Heart right ventricle (tissue), 16 donors: ENCODE results near the gene FGF14. TPM values are rescaled to one million over a fixed set of nuclear protein-coding genes. Genes with fewer than 3 reads are reported as not detected.

ENCODE experiments used
- ATAC-seq, 8 donors: fragments of 200-7000 bp; cut with Tn5 transposase; one replicate each; pipeline ENCODE4 v1.9.1; 2020; ENCODE audit warnings: mild to moderate bottlenecking in 8 of 8, moderate library complexity in 8 of 8, moderate number of reproducible peaks in 1 of 8
- DNase-seq, 2 donors: peaks; one replicate each; pipeline ENCODE4 v3.0.0-alpha.2; 2020
- H3K27ac ChIP-seq, 10 donors: fragments of 200-600 bp; sonication (generic) in 2 of 10; one replicate each; pipeline versions ENCODE4 v1.5.0 to v1.8.0; 2020 to 2022; ENCODE audit warnings: mild to moderate bottlenecking in 3 of 10
- H3K27me3 ChIP-seq, 7 donors: fragments of 200-600 bp; one replicate each; pipeline ENCODE4 v1.8.0; 2021 to 2022; ENCODE audit warnings: mild to moderate bottlenecking in 2 of 7
- H3K36me3 ChIP-seq, 9 donors: fragments of 200-600 bp; sonication (generic) in 1 of 9; one replicate each; pipeline versions ENCODE4 v1.5.0 to v1.8.0; 2020 to 2022; ENCODE audit warnings: mild to moderate bottlenecking in 2 of 9
- H3K4me1 ChIP-seq, 9 donors: fragments of 200-600 bp; sonication (generic) in 1 of 9; one replicate each; pipeline versions ENCODE4 v1.5.0 to v1.8.0; 2020 to 2022; ENCODE audit warnings: mild to moderate bottlenecking in 4 of 9
- H3K4me3 ChIP-seq, 10 donors: fragments of 200-600 bp; sonication (generic) in 2 of 10; one replicate each; pipeline versions ENCODE4 v1.5.0 to v1.8.0; 2020 to 2022; ENCODE audit warnings: mild to moderate bottlenecking in 7 of 10, moderate library complexity in 2 of 10
- H3K9me3 ChIP-seq, 11 donors: fragments of 200-600 bp in 10 of 11; sonication (generic) in 2 of 11; one replicate each; pipeline versions ENCODE4 v1.5.0 to v1.8.0; 2013 to 2022; ENCODE audit warnings: mild to moderate bottlenecking in 2 of 11, control low read depth in 1 of 11, moderate library complexity in 1 of 11
- WGBS, 2 donors: extraction: QIAGEN DNeasy Blood & Tissue Kit; methylation state at CpG; one replicate each; pipeline ENCODE4 v1.1.7; 2013; ENCODE audit warnings: inconsistent platforms in 1 of 2; 5-methylcytosine and 5-hydroxymethylcytosine counted together
- intact Hi-C, 10 donors: fragments of 100-400 bp; cut with DNase I; formaldehyde crosslinking; loops; one replicate each; pipeline versions ENCODE4 v1.11.1 to v1.14.2; 2022
- polyA plus RNA-seq, 2 donors: library from polyadenylated mRNA; stranded (reverse); fragments of 200-250 nt; gene quantifications; one replicate each; pipeline ENCODE4 v1.2.3, GENCODE V29; 2013
- total RNA-seq, 10 donors: library from RNA; stranded (reverse); fragmentation: NEBNext Ultra II Directional in 3 of 10; extraction: Animal tissue kit (Norgen Biotek cat#: 25700) in 3 of 10; gene quantifications; one replicate each; pipeline versions ENCODE4 v1.2.1 to v1.2.4, GENCODE V29; 2021 to 2023
- TF ChIP-seq, protein P1 (sequence below), 9 donors: fragments of 200-600 bp; sonication (generic) in 2 of 9; IDR thresholded peaks; one replicate each; pipeline versions ENCODE4 v1.5.0 to v1.8.0; 2021 to 2022; ENCODE audit warnings: antibody characterized with exemption in 9 of 9, mild to moderate bottlenecking in 5 of 9, moderate library complexity in 1 of 9
- donor health status: Arrhythmogenic right ventricular cardiomyopathy.
- donor health status: ischemic (EF 13 %, LVEDD 7.1; RV severe dilation, severe dysfunction).
- donor health status: healthy with polysubstance abuse.
- donor health status: DM: no; HTN: yes; CAD: no.
- donor health status: DM: no; HTN: no; CAD: no.
- donor health status: ischemic (EF 25% LVEDD 6.9; RV normal size, moderate dysfunction).
- donor health status: ischemic (EF 25% LVEDD 5.7; RV mildly dilated, moderate dysfunction).
- donor health status: healthy.
- donor health status: DM: yes; HTN: yes; CAD: no.
- donor health status: Ischemic cardiomyopathy.
- donor health status: ischemic (EF 35%, LVEDD 5.7; RV mildly dilated, moderate dysfunction).
- donor health status: nonischemic (EF 11% LVEDD 7.7; RV severe dilation, severe dysfunction).
- donor health status: DM: yes; HTN: yes; CAD: no.
- donor health status: PGD.
- donor health status: ischemic (EF 29% LVEDD 5.4; RV normal size, mild dysfunction).
- donor health status: nonischemic (EF 23%, LVEDD 6.1; RV moderate dilation, normal function).

FGF14 gene
- total and polyA plus RNA-seq, 12 donors = 0.20 to 7.8 (median 5.3) TPM

DNA sequence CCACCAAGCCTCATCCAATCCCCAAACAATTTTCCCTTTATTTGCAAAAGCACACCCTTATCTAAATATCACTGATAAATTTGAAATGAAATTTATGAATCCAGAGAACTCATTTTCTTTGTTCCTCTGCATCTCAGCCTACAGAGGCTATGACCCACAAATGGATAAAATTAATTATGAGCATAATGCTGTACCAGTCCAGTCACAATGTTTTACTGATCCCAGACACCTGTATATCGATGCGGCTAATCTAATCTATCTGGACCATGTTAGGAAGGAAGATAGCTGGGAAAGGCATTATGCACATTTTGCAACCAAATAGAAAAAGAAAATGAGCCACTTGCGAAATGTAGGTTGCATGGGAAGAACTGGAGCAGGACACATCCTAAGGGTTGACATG is 150.0 kb downstream of the FGF14 start:
- no peak for DNase-seq
- 89 to 93% methylated on average over 3 of the region's 3 CpGs for WGBS, 2 donors

DNA sequence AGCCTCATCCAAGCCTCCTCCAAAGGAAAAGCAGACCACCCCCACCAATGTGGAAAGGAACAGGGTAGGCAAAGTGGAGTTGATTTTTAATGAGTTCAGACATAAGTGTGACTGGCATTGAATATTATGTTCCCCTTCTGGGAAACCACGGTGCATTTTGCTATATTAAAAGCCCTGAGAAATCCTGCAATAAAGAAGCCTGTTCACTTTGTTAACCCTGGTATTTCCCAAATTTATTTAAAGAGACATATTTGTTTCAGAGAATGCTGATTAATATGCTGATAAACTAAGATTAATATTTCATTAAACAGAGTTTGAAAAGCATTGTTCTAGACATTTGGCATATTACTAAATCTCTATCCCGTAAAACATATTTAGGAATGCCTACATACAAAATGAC is 151.4 kb downstream of the FGF14 start:
- Histone ChIP-seq H3K27ac (no peak overlapping the region), H3K4me3 (no peak overlapping the region), H3K27me3 (no peaks in the 10 kb centered on the region), H3K36me3 (no peaks in the 10 kb centered on the region), H3K9me3 (no peaks in the 10 kb centered on the region), H3K4me1 (no peaks in the 10 kb centered on the region)
- DNase-seq = no peak
- intact Hi-C loops = no loop called here
- ATAC-seq = no peak
- WGBS, 2 donors = 81 to 89% methylated on average over 2 of the region's 2 CpGs
- TF ChIP-seq, protein P1, sequence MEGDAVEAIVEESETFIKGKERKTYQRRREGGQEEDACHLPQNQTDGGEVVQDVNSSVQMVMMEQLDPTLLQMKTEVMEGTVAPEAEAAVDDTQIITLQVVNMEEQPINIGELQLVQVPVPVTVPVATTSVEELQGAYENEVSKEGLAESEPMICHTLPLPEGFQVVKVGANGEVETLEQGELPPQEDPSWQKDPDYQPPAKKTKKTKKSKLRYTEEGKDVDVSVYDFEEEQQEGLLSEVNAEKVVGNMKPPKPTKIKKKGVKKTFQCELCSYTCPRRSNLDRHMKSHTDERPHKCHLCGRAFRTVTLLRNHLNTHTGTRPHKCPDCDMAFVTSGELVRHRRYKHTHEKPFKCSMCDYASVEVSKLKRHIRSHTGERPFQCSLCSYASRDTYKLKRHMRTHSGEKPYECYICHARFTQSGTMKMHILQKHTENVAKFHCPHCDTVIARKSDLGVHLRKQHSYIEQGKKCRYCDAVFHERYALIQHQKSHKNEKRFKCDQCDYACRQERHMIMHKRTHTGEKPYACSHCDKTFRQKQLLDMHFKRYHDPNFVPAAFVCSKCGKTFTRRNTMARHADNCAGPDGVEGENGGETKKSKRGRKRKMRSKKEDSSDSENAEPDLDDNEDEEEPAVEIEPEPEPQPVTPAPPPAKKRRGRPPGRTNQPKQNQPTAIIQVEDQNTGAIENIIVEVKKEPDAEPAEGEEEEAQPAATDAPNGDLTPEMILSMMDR (IDR thresholded peaks at IDR 0.05) = no peak

More for the DNA sequence above, 150.0 kb downstream of the FGF14 start:
- H3K4me3 ChIP-seq = no peak overlapping the region
- intact Hi-C loops = no loop called here
- no peaks in the 10 kb centered on the region for H3K27me3 ChIP-seq
- TF ChIP-seq, protein P1 (IDR thresholded peaks at IDR 0.05) = no peak
- no peaks in the 10 kb centered on the region for H3K4me1 ChIP-seq
- ATAC-seq = no peak
- no peaks in the 10 kb centered on the region for H3K36me3 ChIP-seq
- H3K27ac ChIP-seq = no peak overlapping the region
- no peaks in the 10 kb centered on the region for H3K9me3 ChIP-seq

DNA sequence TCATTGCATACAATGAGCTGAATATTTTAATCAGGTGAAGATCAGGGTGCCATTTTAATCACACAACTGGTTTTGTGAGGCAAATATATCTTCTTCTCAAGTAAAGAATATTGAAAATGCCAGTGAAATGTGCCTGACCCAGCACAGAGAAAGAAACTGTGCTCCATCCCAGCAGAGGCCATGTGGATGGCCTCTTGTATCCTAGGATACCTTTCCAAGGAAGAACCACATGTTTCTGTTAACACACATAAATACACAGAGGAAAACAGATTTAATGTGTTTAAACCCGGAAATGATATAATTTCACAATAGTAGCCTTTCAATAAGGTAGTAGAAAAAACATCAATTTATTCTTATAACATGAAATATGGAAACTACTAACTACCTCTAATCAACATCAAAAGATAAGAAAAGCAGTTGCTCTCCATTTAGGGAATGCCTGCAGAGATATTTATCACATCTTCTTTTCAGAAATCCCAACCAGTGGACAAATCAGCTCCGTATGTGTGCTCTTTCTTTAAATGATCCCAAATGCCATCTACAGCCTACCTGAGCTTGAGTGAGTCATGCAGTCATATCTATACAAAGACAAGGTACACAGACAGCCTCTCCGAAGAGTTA is 157.1 kb downstream of the FGF14 start:
- Histone ChIP-seq H3K4me3 (no peak overlapping the region), H3K36me3 (no peaks in the 10 kb centered on the region), H3K9me3 (no peaks in the 10 kb centered on the region), H3K27ac (no peak overlapping the region), H3K4me1 (no peaks in the 10 kb centered on the region), H3K27me3 (no peaks in the 10 kb centered on the region)
- TF ChIP-seq, protein P1 (IDR thresholded peaks at IDR 0.05) = no peak
- ATAC-seq (no peak), DNase-seq (no peak)
- intact Hi-C loops = no loop called here
- 72 to 74% methylated on average over 3 of the region's 3 CpGs for WGBS, 2 donors

DNA sequence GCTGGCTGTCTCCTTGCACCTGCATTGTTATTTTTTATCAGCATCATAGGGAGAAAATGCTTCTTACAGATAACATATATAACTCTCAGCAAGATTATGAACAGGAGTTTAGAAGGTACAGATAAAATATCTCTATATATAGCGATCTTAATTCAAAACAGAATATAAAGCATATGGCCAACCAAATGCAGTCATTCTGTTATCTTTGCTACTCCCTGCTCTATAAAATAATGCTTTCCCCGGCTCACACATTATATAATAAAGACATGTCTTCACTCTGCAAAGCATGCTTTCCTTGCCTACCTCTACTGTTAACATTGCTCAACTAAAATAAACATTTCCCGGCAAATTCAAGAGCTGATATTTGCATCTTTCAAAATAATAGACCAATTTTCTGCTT is 161.7 kb downstream of the FGF14 start:
- no peaks in the 10 kb centered on the region for H3K36me3 ChIP-seq
- no peaks in the 10 kb centered on the region for H3K9me3 ChIP-seq
- no peaks in the 10 kb centered on the region for H3K4me1 ChIP-seq
- no peak for ATAC-seq
- no peak overlapping the region for H3K4me3 ChIP-seq
- WGBS, 2 donors = 82 to 85% methylated on average over 3 of the region's 3 CpGs
- TF ChIP-seq, protein P1 (IDR thresholded peaks at IDR 0.05) = no peak
- H3K27ac ChIP-seq = no peak overlapping the region
- no peaks in the 10 kb centered on the region for H3K27me3 ChIP-seq
- no peak for DNase-seq
- intact Hi-C loops = no loop called here
